CD14-positive monocyte (primary cell): Measurements from ENCODE around the gene BCAT1. TPM values are rescaled to one million over a fixed set of nuclear protein-coding genes. Genes with fewer than 3 reads are reported as not detected.

Experiments
- DNase-seq, 3 donors: peaks; one replicate each; pipeline ENCODE4 v3.0.0-alpha.2; 2011 to 2022
- H2AFZ ChIP-seq: 2 replicates; pipeline ENCODE4 v1.6.0; 2012; ENCODE audit warnings: mild to moderate bottlenecking, low read depth, low read length, inconsistent platforms; ENCODE audit not compliant: insufficient read depth, poor library complexity, severe bottlenecking
- H3K27ac ChIP-seq, 2 donors: 1 replicate in 1 of 2; 2 replicates in 1 of 2; pipeline ENCODE4 v1.5.1; 2012 to 2013; ENCODE audit warnings: low read length in 2 of 2, control low read depth in 1 of 2, inconsistent platforms in 1 of 2, low read depth in 1 of 2, mild to moderate bottlenecking in 1 of 2
- H3K27me3 ChIP-seq, 2 donors: one replicate each; pipeline versions ENCODE4 v1.6.0 to v1.6.1; 2011 to 2013; ENCODE audit warnings: low read length in 2 of 2; ENCODE audit not compliant: control insufficient read depth in 2 of 2, insufficient read depth in 2 of 2
- H3K36me3 ChIP-seq, 2 donors: replicated peaks in 1 of 2; 1 replicate in 1 of 2; 2 replicates in 1 of 2; pipeline versions ENCODE4 v1.5.1 to v1.6.1; 2012 to 2013; ENCODE audit warnings: low read length in 2 of 2, control low read depth in 1 of 2, inconsistent platforms in 1 of 2, mild to moderate bottlenecking in 1 of 2; ENCODE audit not compliant: insufficient read depth in 2 of 2, control insufficient read depth in 1 of 2
- H3K4me1 ChIP-seq, 2 donors: 1 replicate in 1 of 2; 2 replicates in 1 of 2; pipeline versions ENCODE4 v1.5.1 to v1.6.1; 2012 to 2013; ENCODE audit warnings: low read length in 2 of 2, control low read depth in 1 of 2, inconsistent platforms in 1 of 2, mild to moderate bottlenecking in 1 of 2, moderate library complexity in 1 of 2; ENCODE audit not compliant: insufficient read depth in 2 of 2, control insufficient read depth in 1 of 2
- H3K4me2 ChIP-seq: replicated peaks from 2 replicates; pipeline ENCODE3; 2012; ENCODE audit warnings: low read length, moderate library complexity, mild to moderate bottlenecking; ENCODE audit not compliant: poor library complexity, severe bottlenecking; ENCODE audit errors: extremely low read depth
- H3K4me3 ChIP-seq, 3 experiments: fragments of 200-600 bp in 1 of 3; sonication (generic) in 1 of 3; replicated peaks in 1 of 3; 1 replicate in 2 of 3; 2 replicates in 1 of 3; pipeline ENCODE4 v1.5.1; 2011 to 2013; ENCODE audit warnings: low read length in 3 of 3, mild to moderate bottlenecking in 3 of 3, control low read depth in 2 of 3, low read depth in 2 of 3, inconsistent platforms in 1 of 3, moderate library complexity in 1 of 3
- H3K79me2 ChIP-seq: 2 replicates; pipeline ENCODE4 v1.6.0; 2012; ENCODE audit warnings: mild to moderate bottlenecking, control low read depth, inconsistent platforms, low read length, moderate library complexity; ENCODE audit not compliant: insufficient read depth
- H3K9ac ChIP-seq: 2 replicates; pipeline ENCODE4 v1.6.0; 2017; ENCODE audit warnings: low read length, mild to moderate bottlenecking; ENCODE audit not compliant: insufficient read depth, poor library complexity, severe bottlenecking
- H3K9me3 ChIP-seq, 2 donors: replicated peaks in 1 of 2; 1 replicate in 1 of 2; 2 replicates in 1 of 2; pipeline versions ENCODE4 v1.5.1 to v1.6.1; 2012 to 2013; ENCODE audit warnings: low read length in 2 of 2, control low read depth in 1 of 2; ENCODE audit not compliant: control insufficient read depth in 1 of 2, insufficient read depth in 1 of 2
- H4K20me1 ChIP-seq: 2 replicates; pipeline ENCODE4 v1.6.0; 2012; ENCODE audit warnings: mild to moderate bottlenecking, low read length, control low read depth, moderate library complexity; ENCODE audit not compliant: insufficient read depth
- H3K27ac Mint-ChIP-seq, 7 donors: one replicate each; pipeline ENCODE4 v1.8.0; 2020; ENCODE audit warnings: mild to moderate bottlenecking in 7 of 7, mixed read lengths in 7 of 7, moderate library complexity in 6 of 7, inconsistent platforms in 2 of 7
- H3K27me3 Mint-ChIP-seq, 3 donors: one replicate each; pipeline ENCODE4 v1.8.0; 2021 to 2022; ENCODE audit warnings: low read depth in 3 of 3, mild to moderate bottlenecking in 3 of 3, mixed read lengths in 3 of 3, moderate library complexity in 3 of 3, inconsistent platforms in 1 of 3
- H3K36me3 Mint-ChIP-seq, 2 donors: one replicate each; pipeline ENCODE4 v1.8.0; 2020; ENCODE audit warnings: mixed read lengths in 2 of 2, inconsistent platforms in 1 of 2, mild to moderate bottlenecking in 1 of 2
- H3K4me1 Mint-ChIP-seq: one replicate; pipeline ENCODE4 v1.8.0; 2020; ENCODE audit warnings: mild to moderate bottlenecking, mixed read lengths
- H3K4me3 Mint-ChIP-seq, 2 donors: one replicate each; pipeline ENCODE4 v1.8.0; 2020; ENCODE audit warnings: mild to moderate bottlenecking in 2 of 2, mixed read lengths in 2 of 2, moderate library complexity in 1 of 2
- H3K9me3 Mint-ChIP-seq, 7 donors: one replicate each; pipeline ENCODE4 v1.8.0; 2020 to 2022; ENCODE audit warnings: mixed read lengths in 7 of 7, mild to moderate bottlenecking in 6 of 7, moderate library complexity in 6 of 7, inconsistent platforms in 2 of 7
- CTCF ChIP-seq: fragments of 200-600 bp; IDR thresholded peaks from one replicate; pipeline ENCODE4 v1.8.0; 2022; ENCODE audit warnings: antibody characterized with exemption, mild to moderate bottlenecking
- WGBS: methylation state at CpG from one replicate; pipeline ENCODE4 v1.1.5; 2013; ENCODE audit warnings: missing lambda C conversion rate; ENCODE audit not compliant: insufficient coverage; 5-methylcytosine and 5-hydroxymethylcytosine counted together
- intact Hi-C, 2 donors: fragments of 100-400 bp; cut with micrococcal nuclease; formaldehyde crosslinking; loops; one replicate each; pipeline versions ENCODE4 v1.15.0 to v1.15.1; 2023
- polyA plus RNA-seq, 3 donors: library from polyadenylated mRNA; depleted of rRNA in 1 of 3; unstranded in 2 of 3; stranded (reverse) in 1 of 3; fragments of 300-500 nt in 2 of 3; fragments of >200 nt in 1 of 3; fragmentation: Illumina TruSeq in 2 of 3; gene quantifications; 1 replicate in 2 of 3; 2 replicates in 1 of 3; pipeline ENCODE4 v1.2.3, GENCODE V29; 2012 to 2021

BCAT1 gene
- polyA plus RNA-seq, 3 donors, result 3.5 to 16.9 (median 15.2) TPM

GRCh38 chr12:24760606-24761378 is 188.1 kb downstream of the BCAT1 start:
- Histone ChIP-seq H4K20me1 (no peaks in the 10 kb centered on the region), H3K79me2 (no peaks in the 10 kb centered on the region), H3K9ac (no peak overlapping the region), H3K36me3 (no peaks in the 10 kb centered on the region), H3K27me3 (no peaks in the 10 kb centered on the region), H3K27ac (no peak overlapping the region), H3K4me1 (no peaks in the 10 kb centered on the region), H2AFZ (no peak overlapping the region), H3K4me3 (no peak overlapping the region), H3K9me3 (no peaks in the 10 kb centered on the region), H3K4me2 (no peak overlapping the region)
- no peak for TF ChIP-seq CTCF
- H3K4me1 Mint-ChIP-seq, result no peaks in the 10 kb centered on the region
- no peak for DNase-seq
- 100% methylated on average over 1 of the region's 5 CpGs for WGBS
- intact Hi-C loops, result no loop called here
- H3K4me3 Mint-ChIP-seq, result no peak overlapping the region
- H3K27ac Mint-ChIP-seq, result no peak overlapping the region
- peaks cover 0 to 4% (median 2%) of the 10 kb centered on the region in 7 donors for H3K9me3 Mint-ChIP-seq
- H3K27me3 Mint-ChIP-seq, result no peaks in the 10 kb centered on the region
- H3K36me3 Mint-ChIP-seq, result no peaks in the 10 kb centered on the region

GRCh38 chr12:24760162-24760561 is 188.7 kb downstream of the BCAT1 start:
- Histone ChIP-seq H3K4me1 (no peaks in the 10 kb centered on the region), H3K4me2 (no peak overlapping the region), H3K27ac (no peak overlapping the region), H3K4me3 (no peak overlapping the region), H2AFZ (no peak overlapping the region), H3K36me3 (no peaks in the 10 kb centered on the region), H3K9ac (no peak overlapping the region), H4K20me1 (no peaks in the 10 kb centered on the region), H3K27me3 (no peaks in the 10 kb centered on the region), H3K79me2 (no peaks in the 10 kb centered on the region), H3K9me3 (no peaks in the 10 kb centered on the region)
- Mint-ChIP-seq H3K27me3 (no peaks in the 10 kb centered on the region), H3K9me3 (peaks cover 0 to 4% (median 2%) of the 10 kb centered on the region in 7 donors), H3K36me3 (no peaks in the 10 kb centered on the region), H3K27ac (no peak overlapping the region), H3K4me3 (no peak overlapping the region), H3K4me1 (no peaks in the 10 kb centered on the region)
- DNase-seq, result no peak
- no CpG with 5 or more reads among the region's 1 CpG for WGBS
- intact Hi-C loops, result no loop called here
- no peak for TF ChIP-seq CTCF

Other genes starting within 250 kb of the BCAT1 start
- gene DNAI7, start 246.1 kb upstream of the BCAT1 start, polyA plus RNA-seq, result not detected
- gene ETFRF1, start 246.1 kb upstream of the BCAT1 start, polyA plus RNA-seq, result 10 to 100 TPM in 2 of 3 donors, 1 to 10 TPM in 1; 9.8 to 28.9 (median 16.0) TPM